Fibroblast of lung (primary cell): Measurements from ENCODE around the gene COPS4. TPM values are rescaled to one million over a fixed set of nuclear protein-coding genes. Genes with fewer than 3 reads are reported as not detected.
"Not testable (repeated sequence)": the region's sequence is repeated elsewhere in the genome, so short reads cannot be mapped to it uniquely, and the experiment has no call there.

Source experiments
- DNase-seq, 2 donors: peaks; one replicate each; pipeline versions ENCODE4 v3.0.0 to v3.0.0-alpha.2; 2010; ENCODE audit warnings: low read depth in 2 of 2
- H2AFZ ChIP-seq: 2 replicates; pipeline ENCODE4 v1.5.1; 2012; ENCODE audit warnings: low read length, control low read depth, inconsistent platforms
- H3K27ac ChIP-seq: 2 replicates; pipeline ENCODE4 v1.5.1; 2011; ENCODE audit warnings: low read length, control low read depth; ENCODE audit not compliant: insufficient read depth
- H3K27me3 ChIP-seq: 2 replicates; pipeline ENCODE4 v1.5.1; 2011; ENCODE audit warnings: mild to moderate bottlenecking, low read length; ENCODE audit not compliant: control insufficient read depth, insufficient read depth
- H3K36me3 ChIP-seq: 2 replicates; pipeline ENCODE4 v1.5.1; 2011; ENCODE audit warnings: low read length; ENCODE audit not compliant: control insufficient read depth, insufficient read depth
- H3K4me1 ChIP-seq: 2 replicates; pipeline ENCODE4 v1.5.1; 2011; ENCODE audit warnings: low read length; ENCODE audit not compliant: control insufficient read depth, insufficient read depth; ENCODE audit errors: extremely low read depth
- H3K4me2 ChIP-seq: 2 replicates; pipeline ENCODE4 v1.5.1; 2011; ENCODE audit warnings: low read length, control low read depth; ENCODE audit not compliant: insufficient read depth; ENCODE audit errors: extremely low read depth
- H3K4me3 ChIP-seq, 4 experiments: fragments of 200-600 bp in 1 of 4; sonication (generic) in 1 of 4; replicated peaks in 1 of 4; 2 replicates each; pipeline ENCODE4 v1.5.1; 2011 to 2016; ENCODE audit warnings: low read length in 4 of 4, low read depth in 3 of 4, mild to moderate bottlenecking in 3 of 4, control low read depth in 2 of 4, inconsistent platforms in 1 of 4, mixed read lengths in 1 of 4; ENCODE audit not compliant: insufficient read depth in 1 of 4; ENCODE audit errors: control extremely low read depth in 1 of 4
- H3K79me2 ChIP-seq: 2 replicates; pipeline ENCODE4 v1.5.1; 2012; ENCODE audit warnings: mild to moderate bottlenecking, low read length, inconsistent platforms; ENCODE audit not compliant: control insufficient read depth, insufficient read depth
- H3K9ac ChIP-seq: 2 replicates; pipeline ENCODE4 v1.5.1; 2011; ENCODE audit warnings: mild to moderate bottlenecking, low read length, control low read depth; ENCODE audit not compliant: insufficient read depth
- H3K9me3 ChIP-seq: 2 replicates; pipeline ENCODE4 v1.5.1; 2012; ENCODE audit warnings: low read depth, low read length; ENCODE audit not compliant: control insufficient read depth, insufficient read depth
- H4K20me1 ChIP-seq: 2 replicates; pipeline ENCODE4 v1.5.1; 2011; ENCODE audit warnings: low read length; ENCODE audit not compliant: control insufficient read depth, insufficient read depth; ENCODE audit errors: extremely low read depth
- EZH2 ChIP-seq: IDR thresholded peaks from 2 replicates; pipeline ENCODE4 v1.5.1; 2012; ENCODE audit warnings: low read length, control low read depth, mild to moderate bottlenecking; ENCODE audit errors: missing control alignments
- polyA minus RNA-seq: library from RNA; depleted of rRNA, polyadenylated mRNA; stranded (reverse); fragments of >200 nt; gene quantifications from 2 replicates; pipeline ENCODE4 v1.2.3, GENCODE V29; 2011; ENCODE audit warnings: low replicate concordance
- polyA plus RNA-seq, 2 donors: library from polyadenylated mRNA; depleted of rRNA in 1 of 2; stranded (reverse) in 1 of 2; unstranded in 1 of 2; fragments of >200 nt; gene quantifications; 2 replicates each; pipeline ENCODE4 v1.2.1, GENCODE V29; 2011 to 2012; ENCODE audit warnings: missing spikeins in 1 of 2
- total RNA-seq: library from RNA; depleted of rRNA; stranded (reverse); fragments of >200 nt; gene quantifications from 2 replicates; pipeline ENCODE4 v1.2.1, GENCODE V29; 2014
- TF ChIP-seq, protein P1 (sequence below), 2 donors: IDR thresholded peaks in 1 of 2; conservative IDR thresholded peaks in 1 of 2; 1 replicate in 1 of 2; 2 replicates in 1 of 2; pipeline ENCODE4 v1.5.1; 2011 to 2012; ENCODE audit warnings: low read length in 2 of 2, control low read depth in 1 of 2, inconsistent platforms in 1 of 2, low read depth in 1 of 2, mild to moderate bottlenecking in 1 of 2

The COPS4 gene
- total RNA-seq (106 and 128 TPM in 2 replicates), polyA plus RNA-seq (82.3 and 92.9 TPM in 2 replicates), polyA minus RNA-seq (8.1 and 14.3 TPM in 2 replicates)
- 64.2 and 68.0 TPM in 2 replicates for polyA plus RNA-seq (2012)

DNA sequence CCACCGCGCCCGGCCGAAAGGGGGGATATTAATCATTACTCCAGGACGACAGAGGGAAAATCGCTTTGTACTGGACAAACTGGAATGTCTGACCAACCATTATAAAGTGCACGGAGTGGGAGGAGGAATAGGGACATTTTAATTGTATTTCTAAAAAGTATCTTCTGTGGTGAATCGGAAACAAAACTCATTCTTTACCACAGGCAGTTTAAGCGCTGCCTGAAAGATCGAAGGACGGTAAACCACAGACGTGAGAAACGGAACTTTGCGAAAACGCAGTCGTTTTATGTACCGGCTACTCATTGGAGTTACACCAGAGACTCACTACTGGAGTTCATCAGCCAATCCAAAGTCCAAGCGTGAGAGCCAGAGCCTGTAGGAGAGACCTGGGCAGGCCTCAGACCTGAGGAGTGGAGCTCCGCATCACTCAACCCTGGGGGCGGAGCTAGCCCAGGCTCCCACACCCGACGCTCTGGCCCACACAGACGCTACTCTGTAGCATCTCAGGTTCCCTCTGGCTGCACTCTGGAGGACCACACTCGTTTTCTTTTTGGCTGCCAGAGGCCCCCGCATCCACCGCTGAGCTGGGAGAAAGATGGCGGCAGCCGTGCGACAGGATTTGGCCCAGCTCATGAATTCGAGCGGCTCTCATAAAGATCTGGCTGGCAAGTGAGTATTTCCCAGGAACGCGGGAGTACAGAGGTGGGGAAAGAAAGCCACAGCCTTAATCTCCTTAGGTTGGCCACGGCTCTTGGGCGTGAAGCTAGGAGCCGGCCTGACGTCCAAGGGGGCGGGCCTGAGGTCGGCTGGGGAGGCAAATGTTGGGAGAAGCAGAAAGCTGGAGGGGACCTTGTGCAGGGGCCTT lies at the start of gene COPS4:
COPS4 (plus strand) TSS at position 554 of the 865 bp plus-strand sequence; CDS start at position 596, 42 bp downstream.
- Histone ChIP-seq H3K27me3 (no peaks in the 10 kb centered on the region), H2AFZ (peak within 1 kb of the TSS; percentile 76), H3K27ac (peak within 1 kb of the TSS; percentile 90), H3K4me2 (peak within 1 kb of the TSS; percentile 93), H3K36me3 (no peaks in the 10 kb centered on the region), H3K4me1 (peaks cover 2% of the 10 kb centered on the region), H4K20me1 (no peaks in the 10 kb centered on the region), H3K9ac (peak within 1 kb of the TSS; percentile 75), H3K4me3 (peak within 1 kb of the TSS; percentile 74 to 94 (median 80)), H3K9me3 (no peaks in the 10 kb centered on the region), H3K79me2 (peaks cover 40% of the 10 kb centered on the region)
- DNase-seq = peak; percentile 100
- TF ChIP-seq, protein P1, sequence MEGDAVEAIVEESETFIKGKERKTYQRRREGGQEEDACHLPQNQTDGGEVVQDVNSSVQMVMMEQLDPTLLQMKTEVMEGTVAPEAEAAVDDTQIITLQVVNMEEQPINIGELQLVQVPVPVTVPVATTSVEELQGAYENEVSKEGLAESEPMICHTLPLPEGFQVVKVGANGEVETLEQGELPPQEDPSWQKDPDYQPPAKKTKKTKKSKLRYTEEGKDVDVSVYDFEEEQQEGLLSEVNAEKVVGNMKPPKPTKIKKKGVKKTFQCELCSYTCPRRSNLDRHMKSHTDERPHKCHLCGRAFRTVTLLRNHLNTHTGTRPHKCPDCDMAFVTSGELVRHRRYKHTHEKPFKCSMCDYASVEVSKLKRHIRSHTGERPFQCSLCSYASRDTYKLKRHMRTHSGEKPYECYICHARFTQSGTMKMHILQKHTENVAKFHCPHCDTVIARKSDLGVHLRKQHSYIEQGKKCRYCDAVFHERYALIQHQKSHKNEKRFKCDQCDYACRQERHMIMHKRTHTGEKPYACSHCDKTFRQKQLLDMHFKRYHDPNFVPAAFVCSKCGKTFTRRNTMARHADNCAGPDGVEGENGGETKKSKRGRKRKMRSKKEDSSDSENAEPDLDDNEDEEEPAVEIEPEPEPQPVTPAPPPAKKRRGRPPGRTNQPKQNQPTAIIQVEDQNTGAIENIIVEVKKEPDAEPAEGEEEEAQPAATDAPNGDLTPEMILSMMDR (conservative IDR thresholded peaks at IDR 0.05 in 1 of 2, IDR thresholded peaks at IDR 0.05 in 1 of 2; ENCODE audit: low read depth in 1 of 2, low read length in 2 of 2) = peak; percentile 16 to 62
- no peak for TF ChIP-seq EZH2

DNA sequence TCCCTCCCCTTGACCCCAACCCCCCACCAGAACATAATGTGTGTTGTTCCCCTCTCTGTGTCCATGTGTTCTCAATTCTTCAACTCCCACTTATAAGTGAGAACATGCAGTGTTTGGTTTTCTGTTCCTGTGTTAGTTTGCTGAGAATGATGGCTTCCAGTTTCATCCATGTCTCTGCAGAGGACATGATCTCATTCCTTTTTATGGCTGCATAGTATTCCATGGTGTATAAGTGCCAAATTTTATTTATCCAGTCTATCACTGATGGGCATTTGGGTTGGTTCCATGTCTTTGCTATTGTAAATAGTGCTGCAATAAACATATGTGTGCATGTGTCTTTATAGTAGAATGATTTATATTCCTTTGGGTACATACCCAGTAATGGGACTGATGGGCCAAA lies 47.5 kb upstream of the COPS4 start:
- not testable (repeated sequence) for H3K9ac ChIP-seq, H3K9me3 ChIP-seq, H3K4me2 ChIP-seq, H3K4me3 ChIP-seq, H2AFZ ChIP-seq, H3K27me3 ChIP-seq, DNase-seq, H3K4me1 ChIP-seq, H3K27ac ChIP-seq, H4K20me1 ChIP-seq, H3K36me3 ChIP-seq
- H3K79me2 ChIP-seq = peaks cover 37% of the 10 kb centered on the region

DNA sequence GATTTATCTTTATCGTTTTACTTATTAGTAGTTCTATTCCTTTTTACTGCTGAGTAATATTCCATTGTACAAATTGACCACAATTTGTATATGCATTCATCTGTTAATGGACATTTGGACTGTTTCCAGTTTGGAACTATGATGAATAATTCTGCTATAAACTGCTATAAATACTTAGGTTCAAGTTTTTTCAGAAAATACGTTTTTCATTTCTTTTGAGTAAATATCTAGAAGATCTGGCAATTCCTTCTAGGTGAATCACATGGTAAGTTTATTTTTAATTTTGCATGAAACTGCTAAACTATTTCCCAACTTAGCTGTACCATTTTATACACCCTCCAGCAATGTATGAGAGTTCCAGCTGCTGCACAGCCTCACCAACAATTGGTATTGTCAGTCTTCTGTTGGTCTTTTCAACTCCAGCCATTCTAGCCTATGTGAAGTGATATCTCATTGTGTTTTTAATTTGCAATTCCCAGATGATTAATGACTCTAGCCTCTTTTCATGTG lies 46.6 kb upstream of the COPS4 start:
- no peak for TF ChIP-seq EZH2
- TF ChIP-seq, protein P1 (conservative IDR thresholded peaks at IDR 0.05 in 1 of 2, IDR thresholded peaks at IDR 0.05 in 1 of 2; ENCODE audit: low read depth in 1 of 2, low read length in 2 of 2) = no peak
- H2AFZ ChIP-seq = no peak overlapping the region
- no peaks in the 10 kb centered on the region for H3K36me3 ChIP-seq
- no peak overlapping the region for H3K9ac ChIP-seq
- H3K27ac ChIP-seq = no peak overlapping the region
- no peaks in the 10 kb centered on the region for H3K9me3 ChIP-seq
- peaks cover 10% of the 10 kb centered on the region for H3K4me1 ChIP-seq
- no peak overlapping the region for H3K4me3 ChIP-seq
- peaks cover 37% of the 10 kb centered on the region for H3K79me2 ChIP-seq
- H3K4me2 ChIP-seq = no peak overlapping the region
- no peaks in the 10 kb centered on the region for H3K27me3 ChIP-seq
- H4K20me1 ChIP-seq = no peaks in the 10 kb centered on the region
- peak; percentile 83 to 93 for DNase-seq
